Kidney epithelial cell (primary cell): ENCODE data around the gene COL8A1. TPM values are rescaled to one million over a fixed set of nuclear protein-coding genes. Genes with fewer than 3 reads are reported as not detected.

ENCODE experiments used
- DNase-seq: peaks from one replicate; pipeline ENCODE4 v3.0.0-alpha.2; 2010; ENCODE audit warnings: low read depth
- H3K27me3 ChIP-seq: 2 replicates; pipeline ENCODE4 v1.6.0; 2011; ENCODE audit warnings: low read length; ENCODE audit not compliant: control insufficient read depth, insufficient read depth
- H3K36me3 ChIP-seq: 2 replicates; pipeline ENCODE4 v1.5.1; 2011; ENCODE audit warnings: low read length; ENCODE audit not compliant: control insufficient read depth, insufficient read depth
- H3K4me3 ChIP-seq: 2 replicates; pipeline ENCODE4 v1.5.1; 2011; ENCODE audit warnings: low read depth, mild to moderate bottlenecking, control low read depth, low read length
- CTCF ChIP-seq: IDR thresholded peaks from 2 replicates; pipeline ENCODE4 v1.5.1; 2011; ENCODE audit warnings: mild to moderate bottlenecking, moderate library complexity, low read length, control low read depth, inconsistent platforms; ENCODE audit not compliant: insufficient read depth, poor library complexity, severe bottlenecking
- total RNA-seq: library from RNA; depleted of rRNA; stranded (reverse); fragments of >200 nt; gene quantifications from 2 replicates; pipeline ENCODE4 v1.2.3, GENCODE V29; 2015

Gene COL8A1
- total RNA-seq, 1 donor from 2014 or later, result 24.4 TPM

- no peak for DNase-seq
- TF ChIP-seq CTCF, result no peak
- H3K4me3 ChIP-seq, result no peak overlapping the region
- H3K36me3 ChIP-seq, result peaks cover 1% of the 10 kb centered on the region
- no peaks in the 10 kb centered on the region for H3K27me3 ChIP-seq
These were observed 68.0 kb downstream of the COL8A1 start for GRCh38 chr3:99706410-99706809.

DNA sequence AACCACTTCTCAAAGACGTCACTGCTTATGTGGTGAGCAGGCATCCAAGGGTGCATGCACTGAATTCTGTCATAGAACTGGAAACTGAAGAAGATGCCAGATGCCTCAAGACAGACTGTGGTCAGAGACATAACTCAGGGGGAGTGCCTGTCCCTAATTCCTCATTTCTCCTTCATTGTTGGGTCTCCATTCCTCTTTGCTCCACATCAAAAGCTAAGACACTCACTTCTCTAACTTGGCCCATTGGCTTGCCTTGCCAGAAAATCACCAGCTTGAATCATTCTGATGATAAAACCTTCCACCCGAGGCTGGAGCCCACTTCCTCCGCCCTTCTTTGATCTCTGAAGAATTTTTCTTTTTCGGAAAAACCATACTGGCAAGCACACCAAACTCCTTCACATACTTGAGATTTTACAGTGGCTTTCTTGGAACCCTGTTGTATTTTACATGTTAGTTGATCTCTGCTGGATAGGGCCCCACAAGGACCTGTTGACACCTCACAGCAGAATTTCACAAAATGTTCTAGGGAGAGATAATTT, 69.9 kb downstream of the COL8A1 start:
- H3K36me3 ChIP-seq, result peaks cover 1% of the 10 kb centered on the region
- no peak for DNase-seq
- no peak overlapping the region for H3K4me3 ChIP-seq
- TF ChIP-seq CTCF, result no peak
- H3K27me3 ChIP-seq, result no peaks in the 10 kb centered on the region

GRCh38 chr3:99709686-99710085, 71.3 kb downstream of the COL8A1 start:
- H3K4me3 ChIP-seq, result no peak overlapping the region
- no peak for DNase-seq
- no peaks in the 10 kb centered on the region for H3K36me3 ChIP-seq
- TF ChIP-seq CTCF, result no peak
- no peaks in the 10 kb centered on the region for H3K27me3 ChIP-seq

GRCh38 chr3:99710094-99710493, 71.7 kb downstream of the COL8A1 start:
- TF ChIP-seq CTCF, result no peak
- H3K36me3 ChIP-seq, result no peaks in the 10 kb centered on the region
- no peaks in the 10 kb centered on the region for H3K27me3 ChIP-seq
- no peak for DNase-seq
- H3K4me3 ChIP-seq, result no peak overlapping the region

DNA sequence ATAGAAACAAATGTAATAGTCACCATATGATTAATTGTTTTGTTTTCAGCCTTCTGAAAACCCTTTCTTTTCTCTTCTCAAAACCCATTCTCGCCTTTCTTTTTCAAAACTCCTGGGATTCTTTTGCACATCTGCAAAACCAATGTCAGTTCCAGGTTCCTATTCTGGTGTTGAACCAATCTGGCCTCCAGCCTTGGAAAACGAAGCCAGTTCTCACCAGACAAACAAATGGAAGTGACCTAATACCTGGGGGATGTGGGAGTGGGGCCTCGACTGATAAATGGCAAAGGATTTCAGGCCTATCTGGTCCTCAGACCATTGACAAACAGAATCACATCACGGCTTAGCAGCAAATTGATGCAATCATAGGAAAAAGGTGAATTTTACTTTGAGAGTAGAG, 73.0 kb downstream of the COL8A1 start:
- no peak for TF ChIP-seq CTCF
- no peak for DNase-seq
- Histone ChIP-seq H3K27me3 (no peaks in the 10 kb centered on the region), H3K4me3 (no peak overlapping the region), H3K36me3 (no peaks in the 10 kb centered on the region)

- H3K27me3 ChIP-seq, result no peaks in the 10 kb centered on the region
- H3K4me3 ChIP-seq, result no peak overlapping the region
- TF ChIP-seq CTCF, result no peak
- no peaks in the 10 kb centered on the region for H3K36me3 ChIP-seq
- DNase-seq, result no peak
These were observed 74.0 kb downstream of the COL8A1 start for GRCh38 chr3:99712291-99712954.
